ENCODE measurements around the gene LANCL1. TPM values are rescaled to one million over a fixed set of nuclear protein-coding genes. Genes with fewer than 3 reads are reported as not detected.

The LANCL1 gene
- polyA plus RNA-seq, 1 of the 3 experiments (the other 2 are of a cell fraction), result 34.3 TPM

DNA sequence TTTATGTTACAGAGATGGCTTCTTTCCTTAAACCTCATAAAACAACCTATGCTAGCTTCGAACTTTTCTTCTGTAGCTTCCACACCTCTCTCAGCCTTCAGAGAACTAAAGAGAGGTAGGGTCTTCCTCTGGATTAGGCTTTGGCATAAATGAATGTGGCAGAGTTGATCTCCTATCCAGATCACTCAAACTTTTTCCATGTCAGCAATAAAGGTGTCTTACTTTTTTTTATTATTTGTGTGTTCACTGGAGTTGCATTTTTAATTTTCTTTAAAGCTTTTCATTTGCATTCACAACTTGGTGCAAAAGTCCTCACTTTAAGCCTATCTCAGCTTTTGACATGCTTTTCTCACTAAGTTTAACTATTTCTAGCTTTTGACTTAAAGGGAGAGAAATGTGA, 66.0 kb downstream of the LANCL1 start:
- no peaks in the 10 kb centered on the region for H3K36me3 ChIP-seq (replicated peaks in 1 of 2; ENCODE audit: control insufficient read depth in 1 of 2, insufficient read depth in 2 of 2, low read length in 1 of 2)
- H3K9me3 ChIP-seq, result no peaks in the 10 kb centered on the region
- H3K9me2 ChIP-seq, result no peaks in the 10 kb centered on the region
- DNase-seq, result no peak
- H3K4me1 ChIP-seq (ENCODE audit: control insufficient read depth in 1 of 2, insufficient read depth in 2 of 2, low read depth in 1 of 2, low read length in 1 of 2), result no peaks in the 10 kb centered on the region
- no peak overlapping the region; the same call in 1 of the 2 replicates for H2AFZ ChIP-seq (ENCODE audit: low read depth)
- H3K27ac ChIP-seq (ENCODE audit: low read depth in 2 of 2, low read length in 1 of 2), result no peak overlapping the region
- H3F3A ChIP-seq (replicated peaks; ENCODE audit: insufficient read depth), result no peaks in the 10 kb centered on the region
- no peak for TF ChIP-seq SMC3 (IDR thresholded peaks at IDR 0.05; ENCODE audit: low read depth, low read length)
- no peak for TF ChIP-seq JUND (IDR thresholded peaks at IDR 0.05)
- no peak for TF ChIP-seq REST (IDR thresholded peaks at IDR 0.05; ENCODE audit: low read depth, low read length)
- no peak for TF ChIP-seq FOXM1 (IDR thresholded peaks at IDR 0.05; ENCODE audit: low read depth)
- TF ChIP-seq RFX5 (IDR thresholded peaks at IDR 0.05; ENCODE audit: low read length), result no peak
- TF ChIP-seq RCOR1 (IDR thresholded peaks at IDR 0.05; ENCODE audit: low read length), result no peak
- TF ChIP-seq RXRA (IDR thresholded peaks at IDR 0.05; ENCODE audit: borderline replicate concordance, low read depth), result no peak
- TF ChIP-seq NFIC (IDR thresholded peaks at IDR 0.05; ENCODE audit: borderline replicate concordance), result no peak
- no peak for TF ChIP-seq GATA2 (CRISPR knock-in tag; IDR thresholded peaks at IDR 0.05)
- TF ChIP-seq TEAD4 (IDR thresholded peaks at IDR 0.05; ENCODE audit: borderline replicate concordance, insufficient read depth), result no peak
- TF ChIP-seq RAD21 (IDR thresholded peaks at IDR 0.05; ENCODE audit: low read length), result no peak
- TF ChIP-seq NRF1 (IDR thresholded peaks at IDR 0.05; ENCODE audit: low read depth, low read length), result no peak
- no peak for TF ChIP-seq MXI1 (IDR thresholded peaks at IDR 0.05; ENCODE audit: low read depth, low read length)
- TF ChIP-seq CHD2 (IDR thresholded peaks at IDR 0.05; ENCODE audit: low read length, partially characterized antibody), result no peak
- TF ChIP-seq CTCF (IDR thresholded peaks at IDR 0.05), result no peak
- no peak for TF ChIP-seq ELF1 (IDR thresholded peaks at IDR 0.05)
- TF ChIP-seq GABPA (IDR thresholded peaks at IDR 0.05; ENCODE audit: low read depth), result no peak
- TF ChIP-seq POLR2AphosphoS5 (IDR thresholded peaks at IDR 0.05; ENCODE audit: low read depth, low read length), result no peak
- CTCF ChIA-PET, result interaction anchor here (2.5 kb wide), 1 partner anchor 11 kb away, joined by 9 read pairs; no protein-coding TSS in a partner anchor
- H3K9ac ChIP-seq, result no peak overlapping the region
- no peaks in the 10 kb centered on the region for H4K20me1 ChIP-seq (ENCODE audit: insufficient read depth)
- POLR2A ChIA-PET, result no interaction called here
- no peak overlapping the region for H3K4me2 ChIP-seq
- no peaks in the 10 kb centered on the region for H3K79me2 ChIP-seq (ENCODE audit: insufficient read depth)
- H3K27me3 ChIP-seq (ENCODE audit: insufficient read depth), result no peaks in the 10 kb centered on the region
- WGBS (ENCODE audit: low lambda C conversion rate), result 0% methylated on average over 1 of the region's 1 CpG
- no peak overlapping the region for H3K4me3 ChIP-seq (ENCODE audit: low read depth in 2 of 2, low read length in 1 of 2)

Measured in SK-N-SH (cell line).